Keratinocyte (primary cell): Measurements from ENCODE around the gene ITGA11. TPM values are rescaled to one million over a fixed set of nuclear protein-coding genes. Genes with fewer than 3 reads are reported as not detected.

Experiments
- DNase-seq: peaks from one replicate; pipeline ENCODE4 v3.0.0-alpha.2; 2011; ENCODE audit warnings: low read depth, missing footprints, low spot score
- FAIRE-seq: peaks from 2 replicates; lab custom pipeline; 2011; peaks lifted over from hg19 to GRCh38; lab: Jason Lieb, UNC
- H2AFZ ChIP-seq: 2 replicates; pipeline ENCODE4 v1.6.0; 2012; ENCODE audit warnings: low read length, control low read depth, inconsistent platforms; ENCODE audit not compliant: control insufficient read depth
- H3K27ac ChIP-seq: 2 replicates; pipeline ENCODE4 v1.5.1; 2011; ENCODE audit warnings: low read length; ENCODE audit not compliant: control insufficient read depth, insufficient read depth
- H3K27me3 ChIP-seq: 3 replicates; pipeline ENCODE4 v1.6.0; 2011; ENCODE audit warnings: low read length; ENCODE audit not compliant: control insufficient read depth, insufficient read depth; ENCODE audit errors: extremely low read depth
- H3K36me3 ChIP-seq, 2 experiments: 2 replicates in 1 of 2; 3 replicates in 1 of 2; pipeline ENCODE4 v1.5.1; 2011; ENCODE audit warnings: low read length in 2 of 2, mild to moderate bottlenecking in 1 of 2; ENCODE audit not compliant: control insufficient read depth in 2 of 2, insufficient read depth in 2 of 2; ENCODE audit errors: extremely low read depth in 1 of 2
- H3K4me1 ChIP-seq: 3 replicates; pipeline ENCODE4 v1.5.1; 2011; ENCODE audit warnings: low read length; ENCODE audit not compliant: control insufficient read depth, insufficient read depth; ENCODE audit errors: extremely low read depth
- H3K4me2 ChIP-seq: 3 replicates; pipeline ENCODE4 v1.6.0; 2011; ENCODE audit warnings: low read depth, low read length; ENCODE audit not compliant: control insufficient read depth, insufficient read depth; ENCODE audit errors: extremely low read depth
- H3K4me3 ChIP-seq, 3 experiments: fragments of 200-600 bp in 1 of 3; sonication (generic) in 1 of 3; 2 replicates in 2 of 3; 3 replicates in 1 of 3; pipeline ENCODE4 v1.5.1; 2011 to 2016; ENCODE audit warnings: low read length in 3 of 3, mild to moderate bottlenecking in 3 of 3, control low read depth in 2 of 3, inconsistent platforms in 1 of 3, low read depth in 1 of 3, mixed read lengths in 1 of 3, mixed run types in 1 of 3, moderate library complexity in 1 of 3; ENCODE audit not compliant: control insufficient read depth in 2 of 3, insufficient read depth in 2 of 3; ENCODE audit errors: extremely low read depth in 1 of 3
- H3K79me2 ChIP-seq: 2 replicates; pipeline ENCODE4 v1.6.0; 2012; ENCODE audit warnings: low read length; ENCODE audit not compliant: control insufficient read depth, insufficient read depth
- H3K9ac ChIP-seq: 3 replicates; pipeline ENCODE4 v1.6.0; 2011; ENCODE audit warnings: low read length; ENCODE audit not compliant: control insufficient read depth, insufficient read depth; ENCODE audit errors: extremely low read depth
- H3K9me1 ChIP-seq: 3 replicates; pipeline ENCODE4 v1.6.0; 2011; ENCODE audit warnings: low read length; ENCODE audit not compliant: control insufficient read depth, insufficient read depth; ENCODE audit errors: extremely low read depth
- H3K9me3 ChIP-seq: 2 replicates; pipeline ENCODE4 v1.5.1; 2012; ENCODE audit warnings: low read depth, low read length; ENCODE audit not compliant: control insufficient read depth
- H4K20me1 ChIP-seq: 3 replicates; pipeline ENCODE4 v1.6.0; 2011; ENCODE audit warnings: low read length; ENCODE audit not compliant: control insufficient read depth, insufficient read depth; ENCODE audit errors: extremely low read depth
- EZH2 ChIP-seq: IDR thresholded peaks from one replicate; pipeline ENCODE4 v1.6.1; 2012; ENCODE audit warnings: inconsistent platforms, mild to moderate bottlenecking, low read length, moderate library complexity
- dilution Hi-C: fragments of 300-500 bp; cut with MboI; formaldehyde crosslinking; loops from one replicate; pipeline ENCODE4 v1.7.0; 2020; ENCODE audit warnings: low sequenced_read_pairs; ENCODE audit not compliant: extremely low pct_ligation_motif_present
- polyA plus RNA-seq, 5 experiments: library from polyadenylated mRNA; depleted of rRNA in 3 of 5; stranded (reverse) in 3 of 5; stranded (forward) in 1 of 5; unstranded in 1 of 5; fragments of >200 nt; gene quantifications; 1 replicate in 1 of 5; 2 replicates in 3 of 5; 3 replicates in 1 of 5; pipeline versions ENCODE4 v1.2.1 to v1.2.3, GENCODE V29; 2011 to 2012; ENCODE audit warnings: missing spikeins in 2 of 5, low read depth in 1 of 5, low replicate concordance in 1 of 5
- TF ChIP-seq, protein P1 (sequence below), 3 experiments: IDR thresholded peaks in 1 of 3; conservative IDR thresholded peaks in 1 of 3; optimal IDR thresholded peaks in 1 of 3; 2 replicates in 2 of 3; 3 replicates in 1 of 3; pipeline versions ENCODE3 to v1.5.1; 2011; ENCODE audit warnings: low read length in 3 of 3, mild to moderate bottlenecking in 3 of 3, moderate library complexity in 2 of 3, control low read depth in 1 of 3, inconsistent platforms in 1 of 3; ENCODE audit not compliant: insufficient read depth in 2 of 3; ENCODE audit errors: extremely low read depth in 1 of 3

ITGA11 gene
- polyA plus RNA-seq, 1 donor (not counting 4 experiments of a cell fraction or from before 2014, with no cell fraction given): not detected

DNA sequence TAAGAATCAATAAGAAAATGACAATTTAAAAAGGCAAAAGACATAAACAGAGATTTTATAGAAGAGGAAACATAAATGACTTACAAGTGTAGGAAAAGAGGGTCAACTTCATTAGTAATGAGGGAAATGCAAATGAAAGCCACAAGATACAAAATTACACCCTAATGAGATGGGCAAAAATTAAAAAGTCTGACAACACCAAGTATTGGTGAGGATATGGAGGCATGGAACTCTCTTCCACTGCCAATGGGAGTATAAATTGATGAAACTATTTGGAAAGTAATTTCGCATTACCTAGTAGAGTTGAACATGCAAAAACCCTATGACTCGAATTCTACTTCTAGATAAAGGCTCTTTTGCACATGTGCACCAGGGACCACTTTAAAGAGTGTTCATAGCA is 28.2 kb upstream of the ITGA11 start:
- Histone ChIP-seq H3K9me1 (no peaks in the 10 kb centered on the region), H3K27ac (no peak overlapping the region), H4K20me1 (no peaks in the 10 kb centered on the region), H3K4me2 (no peak overlapping the region), H3K9ac (no peak overlapping the region), H3K79me2 (no peaks in the 10 kb centered on the region), H3K9me3 (no peaks in the 10 kb centered on the region), H3K4me1 (no peaks in the 10 kb centered on the region), H2AFZ (no peak overlapping the region), H3K36me3 (no peaks in the 10 kb centered on the region), H3K4me3 (no peak overlapping the region), H3K27me3 (peaks cover 5% of the 10 kb centered on the region)
- dilution Hi-C loops: no loop called here
- TF ChIP-seq EZH2: no peak
- TF ChIP-seq, protein P1, sequence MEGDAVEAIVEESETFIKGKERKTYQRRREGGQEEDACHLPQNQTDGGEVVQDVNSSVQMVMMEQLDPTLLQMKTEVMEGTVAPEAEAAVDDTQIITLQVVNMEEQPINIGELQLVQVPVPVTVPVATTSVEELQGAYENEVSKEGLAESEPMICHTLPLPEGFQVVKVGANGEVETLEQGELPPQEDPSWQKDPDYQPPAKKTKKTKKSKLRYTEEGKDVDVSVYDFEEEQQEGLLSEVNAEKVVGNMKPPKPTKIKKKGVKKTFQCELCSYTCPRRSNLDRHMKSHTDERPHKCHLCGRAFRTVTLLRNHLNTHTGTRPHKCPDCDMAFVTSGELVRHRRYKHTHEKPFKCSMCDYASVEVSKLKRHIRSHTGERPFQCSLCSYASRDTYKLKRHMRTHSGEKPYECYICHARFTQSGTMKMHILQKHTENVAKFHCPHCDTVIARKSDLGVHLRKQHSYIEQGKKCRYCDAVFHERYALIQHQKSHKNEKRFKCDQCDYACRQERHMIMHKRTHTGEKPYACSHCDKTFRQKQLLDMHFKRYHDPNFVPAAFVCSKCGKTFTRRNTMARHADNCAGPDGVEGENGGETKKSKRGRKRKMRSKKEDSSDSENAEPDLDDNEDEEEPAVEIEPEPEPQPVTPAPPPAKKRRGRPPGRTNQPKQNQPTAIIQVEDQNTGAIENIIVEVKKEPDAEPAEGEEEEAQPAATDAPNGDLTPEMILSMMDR (optimal IDR thresholded peaks at IDR 0.05 in 1 of 3, IDR thresholded peaks at IDR 0.05 in 1 of 3, conservative IDR thresholded peaks at IDR 0.05 in 1 of 3; ENCODE audit: extremely low read depth in 1 of 3, insufficient read depth in 2 of 3, low read length in 3 of 3): no peak
- DNase-seq (no peak), FAIRE-seq (no peak)

DNA sequence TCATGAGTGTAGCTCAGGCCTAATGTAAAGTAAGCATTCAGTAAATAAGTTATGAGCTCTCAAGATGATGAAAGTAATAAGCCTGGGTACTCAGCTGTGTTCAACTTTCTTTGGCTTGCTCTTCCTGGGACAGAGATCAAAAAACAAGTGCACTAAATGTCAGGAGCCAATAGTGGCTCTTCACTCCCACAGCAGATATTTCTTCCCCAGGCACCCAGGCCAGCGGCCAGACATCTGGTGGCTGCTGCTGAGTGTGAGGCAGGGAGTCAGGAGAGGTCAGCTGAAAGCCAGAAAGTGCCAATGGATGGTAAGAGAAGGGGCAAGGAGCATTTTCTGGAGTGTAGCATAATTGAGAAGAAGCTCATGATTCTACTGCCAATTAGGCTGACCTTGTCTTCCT is 18.2 kb upstream of the ITGA11 start:
- Histone ChIP-seq H3K27ac (no peak overlapping the region), H4K20me1 (no peaks in the 10 kb centered on the region), H3K9me3 (no peaks in the 10 kb centered on the region), H3K27me3 (peaks cover 11% of the 10 kb centered on the region), H3K4me3 (no peak overlapping the region), H3K9ac (no peak overlapping the region), H3K36me3 (no peaks in the 10 kb centered on the region), H3K4me1 (no peaks in the 10 kb centered on the region), H3K79me2 (no peaks in the 10 kb centered on the region), H2AFZ (no peak overlapping the region), H3K4me2 (no peak overlapping the region), H3K9me1 (no peaks in the 10 kb centered on the region)
- dilution Hi-C loops: no loop called here
- TF ChIP-seq, protein P1 (optimal IDR thresholded peaks at IDR 0.05 in 1 of 3, IDR thresholded peaks at IDR 0.05 in 1 of 3, conservative IDR thresholded peaks at IDR 0.05 in 1 of 3; ENCODE audit: extremely low read depth in 1 of 3, insufficient read depth in 2 of 3, low read length in 3 of 3): no peak
- TF ChIP-seq EZH2: no peak
- no peak for FAIRE-seq
- DNase-seq: no peak
